Kidney epithelial cell (primary cell): ENCODE data around the gene CBARP. TPM values are rescaled to one million over a fixed set of nuclear protein-coding genes. Genes with fewer than 3 reads are reported as not detected.

Source experiments
- DNase-seq: peaks from one replicate; pipeline ENCODE4 v3.0.0-alpha.2; 2010; ENCODE audit warnings: low read depth
- H3K27me3 ChIP-seq: 2 replicates; pipeline ENCODE4 v1.6.0; 2011; ENCODE audit warnings: low read length; ENCODE audit not compliant: control insufficient read depth, insufficient read depth
- H3K36me3 ChIP-seq: 2 replicates; pipeline ENCODE4 v1.5.1; 2011; ENCODE audit warnings: low read length; ENCODE audit not compliant: control insufficient read depth, insufficient read depth
- H3K4me3 ChIP-seq: 2 replicates; pipeline ENCODE4 v1.5.1; 2011; ENCODE audit warnings: low read depth, mild to moderate bottlenecking, control low read depth, low read length
- total RNA-seq: library from RNA; depleted of rRNA; stranded (reverse); fragments of >200 nt; gene quantifications from 2 replicates; pipeline ENCODE4 v1.2.3, GENCODE V29; 2015
- TF ChIP-seq, protein P1 (sequence below): IDR thresholded peaks from 2 replicates; pipeline ENCODE4 v1.5.1; 2011; ENCODE audit warnings: mild to moderate bottlenecking, moderate library complexity, low read length, control low read depth, inconsistent platforms; ENCODE audit not compliant: insufficient read depth, poor library complexity, severe bottlenecking

CBARP gene
- total RNA-seq, 1 donor from 2014 or later, result 5.1 TPM

DNA sequence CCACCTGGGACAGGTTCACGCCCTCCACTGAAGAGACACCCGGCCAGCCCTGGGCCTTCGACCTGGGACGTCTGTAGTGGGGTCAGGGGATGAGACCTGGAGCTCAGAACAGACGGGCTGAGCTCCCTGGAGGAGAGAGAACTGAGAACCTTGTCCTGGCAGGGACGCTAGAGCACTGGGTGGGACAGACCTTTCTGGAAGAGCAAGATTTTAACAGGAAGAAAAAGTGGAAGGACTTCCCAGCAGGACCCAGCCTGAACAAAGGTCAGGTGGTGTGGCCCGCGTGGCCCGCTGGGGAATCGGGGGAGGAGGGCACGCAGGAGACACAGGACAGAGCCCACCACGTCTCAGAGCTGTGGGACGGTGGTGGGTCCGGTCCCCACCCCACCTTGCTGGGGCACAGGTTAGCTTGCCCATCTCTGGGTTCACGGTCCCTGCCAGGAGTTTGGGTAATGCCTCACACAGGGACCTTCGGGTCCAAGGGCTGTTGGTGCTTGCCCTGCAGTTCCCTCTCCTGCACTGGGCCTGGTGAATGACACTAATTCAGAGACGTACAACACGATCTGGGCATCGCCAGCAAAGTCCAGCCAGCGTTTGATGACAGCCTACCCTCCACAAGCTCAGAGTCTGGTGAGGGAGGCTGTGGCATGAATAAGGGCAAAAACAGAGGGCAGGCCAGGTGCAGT, 46.6 kb upstream of the CBARP start:
- TF ChIP-seq, protein P1, sequence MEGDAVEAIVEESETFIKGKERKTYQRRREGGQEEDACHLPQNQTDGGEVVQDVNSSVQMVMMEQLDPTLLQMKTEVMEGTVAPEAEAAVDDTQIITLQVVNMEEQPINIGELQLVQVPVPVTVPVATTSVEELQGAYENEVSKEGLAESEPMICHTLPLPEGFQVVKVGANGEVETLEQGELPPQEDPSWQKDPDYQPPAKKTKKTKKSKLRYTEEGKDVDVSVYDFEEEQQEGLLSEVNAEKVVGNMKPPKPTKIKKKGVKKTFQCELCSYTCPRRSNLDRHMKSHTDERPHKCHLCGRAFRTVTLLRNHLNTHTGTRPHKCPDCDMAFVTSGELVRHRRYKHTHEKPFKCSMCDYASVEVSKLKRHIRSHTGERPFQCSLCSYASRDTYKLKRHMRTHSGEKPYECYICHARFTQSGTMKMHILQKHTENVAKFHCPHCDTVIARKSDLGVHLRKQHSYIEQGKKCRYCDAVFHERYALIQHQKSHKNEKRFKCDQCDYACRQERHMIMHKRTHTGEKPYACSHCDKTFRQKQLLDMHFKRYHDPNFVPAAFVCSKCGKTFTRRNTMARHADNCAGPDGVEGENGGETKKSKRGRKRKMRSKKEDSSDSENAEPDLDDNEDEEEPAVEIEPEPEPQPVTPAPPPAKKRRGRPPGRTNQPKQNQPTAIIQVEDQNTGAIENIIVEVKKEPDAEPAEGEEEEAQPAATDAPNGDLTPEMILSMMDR, result no peak
- peaks cover 58% of the 10 kb centered on the region for H3K27me3 ChIP-seq
- no peaks in the 10 kb centered on the region for H3K36me3 ChIP-seq
- H3K4me3 ChIP-seq, result no peak overlapping the region
- no peak for DNase-seq

DNA sequence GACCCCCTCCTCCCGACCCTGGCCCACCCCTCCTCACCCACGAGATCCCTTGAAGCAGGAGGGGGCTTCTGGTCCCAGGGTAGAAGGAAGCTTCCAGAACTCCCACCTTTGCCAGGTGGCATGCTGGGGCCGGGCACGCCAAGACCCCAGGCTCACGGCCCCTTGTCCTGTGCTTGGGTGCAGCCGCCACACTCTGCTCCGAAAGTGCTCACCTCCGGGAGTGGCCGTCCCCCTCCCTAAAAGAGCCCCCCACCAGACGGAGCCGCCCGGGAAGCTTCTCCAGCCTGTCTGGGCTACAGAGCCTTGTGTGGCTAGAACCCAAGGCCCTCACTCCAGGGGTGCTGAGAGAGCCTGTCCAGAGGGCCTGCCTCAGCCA, 46.1 kb upstream of the CBARP start:
- Histone ChIP-seq H3K36me3 (no peaks in the 10 kb centered on the region), H3K4me3 (no peak overlapping the region), H3K27me3 (peaks cover 53% of the 10 kb centered on the region)
- TF ChIP-seq, protein P1, result no peak
- no peak for DNase-seq

DNA sequence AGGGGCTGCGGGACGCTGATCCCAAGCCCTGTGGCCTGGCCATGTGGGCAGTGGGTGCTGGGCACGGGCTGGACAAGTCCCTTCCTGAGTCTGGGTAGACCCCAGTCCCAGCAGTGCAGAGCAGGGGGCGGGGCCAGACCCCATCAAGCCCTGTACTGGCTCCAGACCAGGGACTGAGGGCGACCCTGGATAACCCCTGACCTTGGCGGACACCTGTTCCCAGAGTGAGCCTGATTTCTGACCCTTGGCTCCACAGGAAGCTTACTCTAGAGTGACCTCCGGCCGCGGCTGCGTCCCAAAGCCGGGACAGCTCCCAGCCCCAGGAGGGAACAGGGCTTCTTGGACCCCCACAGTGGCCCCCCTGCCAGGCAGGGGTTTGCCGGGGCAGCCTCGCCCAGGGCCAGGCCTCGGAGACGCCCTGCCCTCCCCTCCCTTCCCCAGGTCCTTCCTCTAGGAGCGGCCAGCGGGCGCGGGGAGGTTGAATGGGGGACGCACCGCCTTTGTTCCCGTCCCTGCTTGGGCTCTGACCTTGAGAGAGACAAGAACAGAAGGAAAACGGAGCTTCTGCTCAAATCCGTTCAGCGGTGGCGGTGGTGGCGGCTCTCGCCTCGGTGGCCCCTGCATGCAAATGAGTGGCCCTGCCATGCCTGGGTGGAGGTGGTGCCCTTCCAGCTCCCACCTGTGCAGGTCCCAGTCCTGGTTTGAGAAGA, 45.6 kb upstream of the CBARP start:
- H3K4me3 ChIP-seq, result no peak overlapping the region
- H3K36me3 ChIP-seq, result no peaks in the 10 kb centered on the region
- TF ChIP-seq, protein P1, result no peak
- peaks cover 49% of the 10 kb centered on the region for H3K27me3 ChIP-seq
- no peak for DNase-seq

DNA sequence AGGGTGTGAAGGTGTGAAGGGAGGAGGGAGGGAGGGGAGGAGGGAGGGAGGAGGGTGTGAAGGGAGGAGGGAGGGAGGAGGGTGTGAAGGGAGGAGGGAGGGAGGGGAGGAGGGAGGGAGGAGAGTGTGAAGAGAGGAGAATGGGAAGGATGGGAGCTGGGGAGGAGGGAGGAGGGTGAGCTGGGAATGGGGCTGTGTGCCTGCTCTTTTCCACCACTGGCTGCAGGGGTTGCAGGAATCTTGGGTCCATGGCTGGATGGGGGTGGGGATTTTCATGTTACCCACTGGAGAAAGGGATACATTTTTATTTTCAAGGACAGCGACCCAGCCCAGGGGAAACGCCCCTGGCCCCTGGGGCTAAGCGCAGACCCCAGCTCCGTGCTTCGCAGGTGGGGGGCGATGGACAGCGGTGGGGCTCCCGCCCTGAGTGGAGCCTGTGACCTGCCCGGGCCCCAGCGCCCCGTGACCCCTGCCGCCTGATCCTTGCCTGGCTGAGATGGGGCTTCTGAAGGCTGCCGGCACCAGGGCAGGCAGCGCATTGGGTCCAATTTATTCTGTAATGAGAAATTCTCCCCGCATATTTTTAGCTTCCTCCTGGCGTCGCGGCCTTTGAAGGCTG, 44.9 kb upstream of the CBARP start:
- H3K4me3 ChIP-seq, result no peak overlapping the region
- no peak for DNase-seq
- TF ChIP-seq, protein P1, result no peak
- no peaks in the 10 kb centered on the region for H3K36me3 ChIP-seq
- H3K27me3 ChIP-seq, result peaks cover 42% of the 10 kb centered on the region

DNA sequence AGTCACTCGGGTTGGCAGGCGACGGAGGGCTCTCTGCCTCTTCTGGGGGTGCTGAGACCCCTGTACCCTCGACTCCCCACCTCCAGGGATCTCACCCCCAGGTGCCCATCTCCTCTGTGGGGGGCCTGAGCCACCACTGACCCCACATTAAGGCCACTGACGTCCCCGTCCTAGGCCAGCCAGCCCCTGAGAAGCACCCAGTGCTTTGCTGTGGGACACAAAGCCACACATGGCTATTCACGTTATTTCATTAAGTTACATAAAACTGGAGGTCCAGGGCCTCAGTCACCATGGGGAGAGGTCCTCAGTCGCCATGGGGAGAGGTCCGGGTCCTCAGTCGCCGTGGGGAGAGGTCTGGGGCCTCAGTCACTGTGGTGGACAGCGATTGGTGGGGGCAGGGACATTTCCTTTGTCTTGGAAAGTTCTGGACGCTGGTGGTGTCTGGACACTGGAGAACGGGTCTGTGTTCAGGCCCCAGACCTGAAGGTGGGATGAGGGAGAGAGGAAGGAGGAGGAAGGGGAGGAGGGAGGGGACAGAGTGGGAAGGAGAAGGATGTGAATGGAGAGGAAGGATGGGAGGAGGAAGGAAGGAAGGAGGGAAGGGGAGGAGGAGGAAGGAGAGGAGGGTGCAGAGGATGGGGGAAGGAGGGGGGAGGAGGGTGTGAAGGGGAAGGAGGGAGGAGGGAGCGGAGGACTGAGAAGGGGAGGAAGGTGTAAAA, 43.9 kb upstream of the CBARP start:
- TF ChIP-seq, protein P1, result no peak
- DNase-seq, result no peak
- Histone ChIP-seq H3K36me3 (no peaks in the 10 kb centered on the region), H3K27me3 (peaks cover 33% of the 10 kb centered on the region), H3K4me3 (no peak overlapping the region)
